ENCODE measurements around the gene PIH1D2.
"Not testable (repeated sequence)": the region's sequence is repeated elsewhere in the genome, so short reads cannot be mapped to it uniquely, and the experiment has no call there.

PIH1D2 gene

GRCh38 chr11:112050721-112051120 lies 23.1 kb downstream of the PIH1D2 start:
- DNase-seq: no peak

- no peak for DNase-seq
Measured at GRCh38 chr11:112049777-112050176, 24.0 kb downstream of the PIH1D2 start.

DNA sequence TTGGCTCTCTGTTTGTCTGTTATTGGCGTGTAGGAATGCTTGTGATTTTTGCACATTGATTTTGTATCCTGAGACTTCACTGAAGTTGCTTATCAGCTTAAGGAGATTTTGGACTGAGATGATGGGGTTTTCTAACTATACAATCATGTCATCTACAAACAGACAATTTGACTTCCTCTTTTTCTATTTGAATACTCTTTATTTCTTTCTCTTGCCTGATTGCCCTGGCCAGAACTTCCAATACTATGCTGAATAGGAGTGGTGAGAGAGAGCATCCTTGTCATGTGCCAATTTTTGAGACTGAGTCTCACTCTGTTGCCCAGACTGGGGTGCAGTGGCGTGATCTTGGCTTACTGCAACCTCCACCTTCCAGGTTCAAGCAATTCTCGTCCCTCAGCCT lies 25.6 kb downstream of the PIH1D2 start:
- not testable (repeated sequence) for DNase-seq

GRCh38 chr11:112046647-112047046 lies 27.2 kb downstream of the PIH1D2 start:
- DNase-seq: not testable (repeated sequence)

DNA sequence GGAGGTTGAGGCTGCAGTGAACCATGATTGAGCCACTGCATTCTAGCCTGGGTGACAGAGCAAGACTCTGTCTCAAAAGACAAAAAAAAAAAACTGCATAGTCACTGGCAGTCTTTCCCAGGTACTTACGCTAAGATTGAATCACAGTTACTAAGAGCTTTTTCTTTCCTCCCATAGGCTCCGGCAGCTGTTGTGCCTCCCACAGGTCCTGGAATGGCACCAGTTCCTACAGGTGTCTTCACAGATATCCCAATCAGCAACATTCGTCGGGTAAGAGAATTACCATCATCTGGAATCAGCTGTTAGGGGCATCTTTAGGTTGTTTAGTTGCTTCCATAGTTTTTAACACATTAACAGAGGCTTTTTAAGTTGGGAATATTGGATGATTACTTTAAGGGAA lies 28.9 kb downstream of the PIH1D2 start:
- no peak for DNase-seq

GRCh38 chr11:112042961-112043304 lies 30.9 kb downstream of the PIH1D2 start:
- no peak for DNase-seq

DNA sequence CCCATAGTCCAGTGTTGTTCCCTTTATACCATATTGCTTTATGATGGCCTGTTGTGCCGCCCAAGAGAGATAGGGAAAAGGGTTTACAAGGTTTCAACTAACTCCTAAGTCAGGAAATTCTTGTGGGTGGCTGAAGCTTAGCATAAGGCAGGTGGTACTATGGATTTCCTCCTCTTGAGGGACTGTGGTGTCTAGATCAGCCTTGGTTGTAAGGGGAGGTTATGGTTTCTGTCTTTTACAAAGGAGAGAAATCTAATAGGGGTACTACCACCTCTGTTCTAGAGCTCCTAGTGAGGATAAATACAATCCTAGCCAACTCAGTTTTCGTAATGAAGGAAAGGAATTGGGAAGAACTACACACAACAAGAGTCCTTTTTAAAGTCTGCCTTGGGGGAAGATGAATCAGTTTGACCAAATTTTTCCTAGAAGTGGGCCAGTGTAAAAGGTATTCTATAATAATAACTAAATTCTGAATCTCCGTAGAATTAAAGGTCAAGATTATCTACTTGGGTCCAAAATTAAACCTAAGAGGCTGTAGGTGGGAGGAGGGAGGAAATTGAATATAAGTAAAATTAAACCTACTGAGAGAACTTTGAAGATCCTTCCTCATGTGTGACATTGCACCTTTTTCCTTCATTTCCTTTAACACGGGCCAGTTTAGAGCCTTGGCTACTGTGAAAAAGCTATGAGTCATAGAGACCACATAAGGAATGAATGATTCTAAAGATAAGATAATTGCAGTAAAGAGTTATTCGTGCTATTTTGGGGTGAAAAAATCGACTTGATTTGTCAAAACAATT lies 31.5 kb downstream of the PIH1D2 start:
- DNase-seq: no peak

DNA sequence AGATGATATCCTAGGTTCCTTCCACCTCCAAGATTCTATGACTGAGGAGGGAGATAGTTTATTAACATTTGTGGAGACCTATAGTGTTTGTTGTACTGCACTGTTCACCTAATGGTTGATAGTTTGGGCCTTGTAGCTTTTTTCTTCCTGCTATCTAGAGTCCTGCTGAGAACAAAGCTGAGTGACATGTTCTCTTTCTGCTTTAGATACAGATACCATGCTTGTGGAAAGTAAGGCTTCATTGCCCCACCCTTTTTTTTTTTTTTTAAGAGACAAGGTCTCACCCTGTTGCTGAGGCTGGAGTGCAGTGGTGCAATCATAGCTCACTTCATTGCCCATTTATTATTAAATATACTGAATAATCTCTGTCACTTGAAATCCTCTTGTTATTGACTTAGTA lies 36.3 kb downstream of the PIH1D2 start:
- no peak for DNase-seq

DNA sequence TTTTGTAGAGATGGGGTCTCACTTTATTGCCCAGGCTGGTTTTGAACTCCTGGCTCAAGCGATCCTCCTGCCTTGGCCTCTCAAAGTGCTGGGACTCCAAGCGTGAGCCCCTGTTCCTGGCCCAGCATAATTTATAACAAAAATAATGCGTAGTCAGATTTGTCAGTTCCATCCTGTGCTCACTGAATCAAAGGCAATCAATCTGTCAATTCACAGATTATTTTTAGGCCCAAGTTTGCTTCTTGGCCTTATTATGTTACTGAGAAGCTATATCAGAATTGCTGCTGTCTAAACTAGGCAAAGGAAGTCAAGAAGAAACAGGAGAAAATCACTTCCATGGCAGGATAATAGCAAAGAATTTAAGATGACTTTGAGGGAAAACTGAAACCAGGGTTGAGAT lies 39.9 kb downstream of the PIH1D2 start:
- DNase-seq: no peak

- no peak for DNase-seq
Measured at GRCh38 chr11:112029460-112029859, 44.4 kb downstream of the PIH1D2 start.

GRCh38 chr11:112026784-112027410 lies 46.9 kb downstream of the PIH1D2 start:
- DNase-seq: not testable (repeated sequence)

- no peak for DNase-seq
Measured at GRCh38 chr11:112025707-112026106, 48.1 kb downstream of the PIH1D2 start.

GRCh38 chr11:112024773-112025678 lies 48.8 kb downstream of the PIH1D2 start, which contains the start of gene DLAT:
Gene DLAT (plus strand): TSS chr11:112025408. CDS start chr11:112025473, 65 bp downstream.
- DNase-seq: peak; percentile 71

DNA sequence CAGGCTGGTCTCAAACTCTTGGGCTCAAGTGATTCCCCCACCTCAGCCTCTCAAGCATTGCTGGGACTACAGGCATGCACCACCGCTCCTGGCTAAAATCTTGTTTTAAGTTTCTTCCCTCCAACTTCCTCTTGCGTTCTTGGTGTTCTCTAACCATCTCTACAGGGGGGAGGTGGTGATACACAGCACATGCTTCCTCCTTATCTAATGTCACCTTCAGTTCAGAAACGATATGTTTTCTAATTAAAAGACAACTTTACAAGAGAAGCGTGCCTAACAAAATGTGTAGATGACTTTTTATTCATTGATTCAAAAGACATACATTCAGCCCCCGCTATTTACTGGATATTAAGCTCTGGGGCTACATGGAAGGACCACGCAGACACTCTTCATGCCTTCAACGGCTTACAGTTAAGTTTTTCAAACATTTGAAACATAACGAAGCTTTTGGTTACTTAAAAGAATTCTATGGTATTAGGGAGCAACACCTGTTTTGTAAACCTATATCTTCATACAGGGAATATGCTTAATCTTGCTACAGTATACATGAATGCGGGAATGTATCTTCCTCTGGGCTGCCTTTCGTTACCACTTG lies 49.5 kb downstream of the PIH1D2 start:
- no peak for DNase-seq

GRCh38 chr11:112023104-112023503 lies 50.7 kb downstream of the PIH1D2 start:
- no peak for DNase-seq

- no peak for DNase-seq
Measured at GRCh38 chr11:112019066-112019465, 54.8 kb downstream of the PIH1D2 start.

Data from NK-92 treated with Interleukin-12 subunit alpha and Interleukin-12 subunit beta, amount 100 ng/mL, for 24 hours (cell line).